ENCODE measurements around the gene FHOD3.

GRCh38 chr18:36287653-36288052 lies 9.9 kb upstream of the FHOD3 start:
- no peak for TF ChIP-seq CTCF (conservative IDR thresholded peaks at IDR 0.05)
- TF ChIP-seq EZH2 (IDR thresholded peaks at IDR 0.05; ENCODE audit: low read depth): no peak

Data from PC-9 (cell line).